ENCODE results near the gene SMIM12.
A peak's percentile ranks its signal among the peaks of the same experiment; 100 is the strongest.

SMIM12 gene

DNA sequence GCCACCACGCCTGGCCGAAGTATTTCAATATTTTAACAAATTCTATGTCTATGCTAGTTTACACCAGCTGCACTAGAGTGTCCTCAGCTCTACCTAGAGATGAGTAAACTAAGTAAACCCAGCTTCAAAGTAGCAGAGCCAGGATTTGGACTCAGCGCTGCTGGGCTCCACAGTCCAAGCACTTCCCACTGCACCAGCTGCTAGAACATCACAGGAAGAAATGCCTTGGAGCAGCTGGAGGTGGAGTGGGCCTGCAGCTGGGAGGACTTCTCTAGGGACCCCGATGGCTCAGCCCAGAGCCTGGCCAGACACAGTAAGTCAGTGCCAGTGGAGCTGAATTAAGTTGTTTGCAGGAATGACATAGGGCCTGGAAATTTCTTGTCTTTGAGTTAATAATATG is 10.2 kb upstream of the SMIM12 start:
- Histone ChIP-seq H3K9ac (ENCODE audit: low read length) (no peak overlapping the region), H3K4me3 (ENCODE audit: low read length) (no peak overlapping the region), H3K4me1 (ENCODE audit: control insufficient read depth, insufficient read depth, low read length) (no peaks in the 10 kb centered on the region), H3K36me3 (ENCODE audit: control insufficient read depth, insufficient read depth, low read length) (no peaks in the 10 kb centered on the region), H3K27me3 (ENCODE audit: control insufficient read depth, insufficient read depth, low read length) (peaks cover 2% of the 10 kb centered on the region), H3K27ac (ENCODE audit: low read depth, low read length) (no peak overlapping the region)

DNA sequence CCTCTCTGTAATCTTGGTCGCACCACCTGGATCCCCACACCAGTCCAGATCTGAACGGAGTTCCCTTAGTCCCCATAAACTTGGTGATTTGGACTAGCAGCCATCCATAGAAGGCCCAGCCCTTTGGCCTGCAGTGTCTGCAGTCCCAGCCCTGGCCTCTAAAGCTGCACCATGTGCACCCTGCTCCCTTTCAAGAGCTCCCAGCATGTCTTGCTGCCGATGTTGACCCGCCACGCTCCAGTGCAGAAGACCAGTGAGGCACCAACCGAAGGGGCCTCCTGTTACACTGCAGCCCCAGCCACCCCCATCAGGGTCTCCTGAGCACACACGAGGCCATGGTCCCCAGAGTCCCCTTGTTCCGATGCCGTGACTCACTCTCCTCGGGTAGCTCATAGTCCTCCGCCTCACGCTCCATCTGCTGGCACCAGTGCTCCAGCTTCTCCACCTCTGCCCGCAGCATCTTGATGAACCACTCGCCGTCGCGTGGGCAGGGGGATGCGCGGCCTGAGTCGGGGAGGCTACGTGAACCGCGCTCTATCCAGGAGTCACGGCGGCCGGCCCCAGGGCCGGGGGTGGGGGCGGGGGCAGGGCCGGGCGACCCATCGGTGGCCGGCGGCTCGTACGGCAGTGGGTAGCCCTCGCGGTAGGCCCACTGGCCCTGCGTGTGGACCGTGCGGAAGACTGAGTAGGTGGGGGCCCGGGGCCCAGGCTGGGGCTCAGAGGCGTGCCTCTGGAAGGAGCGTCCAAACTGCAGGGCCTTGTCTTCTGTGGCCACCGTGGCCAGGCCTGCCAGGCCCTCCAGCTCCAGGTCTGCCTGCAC is 8.9 kb upstream of the SMIM12 start:
- Histone ChIP-seq H3K4me1 (ENCODE audit: control insufficient read depth, insufficient read depth, low read length) (no peaks in the 10 kb centered on the region), H3K9ac (ENCODE audit: low read length) (no peak overlapping the region), H3K36me3 (ENCODE audit: control insufficient read depth, insufficient read depth, low read length) (no peaks in the 10 kb centered on the region), H3K27ac (ENCODE audit: low read depth, low read length) (no peak overlapping the region), H3K4me3 (ENCODE audit: low read length) (no peak overlapping the region), H3K27me3 (ENCODE audit: control insufficient read depth, insufficient read depth, low read length) (peaks cover 2% of the 10 kb centered on the region)

DNA sequence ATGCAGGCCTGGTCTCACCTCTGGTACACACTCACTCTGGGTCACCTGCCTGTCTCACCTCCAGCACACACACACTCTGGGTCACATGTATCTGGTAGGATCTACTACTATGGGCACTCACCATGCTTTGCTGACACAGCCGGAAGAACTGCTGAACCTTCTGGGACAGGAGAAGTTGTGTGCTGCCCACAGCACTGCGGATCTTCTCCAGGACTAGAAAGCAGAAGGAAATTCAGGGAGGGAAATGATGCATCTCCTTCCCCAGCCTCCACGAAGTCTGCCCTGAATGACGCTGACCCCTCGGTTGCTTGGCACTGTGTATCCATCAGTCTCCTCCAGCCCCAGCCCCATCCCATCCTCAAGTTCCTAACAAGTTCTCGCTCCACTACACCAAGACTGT is 7.9 kb upstream of the SMIM12 start:
- Histone ChIP-seq H3K27ac (ENCODE audit: low read depth, low read length) (no peak overlapping the region), H3K4me1 (ENCODE audit: control insufficient read depth, insufficient read depth, low read length) (no peaks in the 10 kb centered on the region), H3K4me3 (ENCODE audit: low read length) (no peak overlapping the region), H3K27me3 (ENCODE audit: control insufficient read depth, insufficient read depth, low read length) (peaks cover 2% of the 10 kb centered on the region), H3K36me3 (ENCODE audit: control insufficient read depth, insufficient read depth, low read length) (no peaks in the 10 kb centered on the region), H3K9ac (ENCODE audit: low read length) (no peak overlapping the region)

DNA sequence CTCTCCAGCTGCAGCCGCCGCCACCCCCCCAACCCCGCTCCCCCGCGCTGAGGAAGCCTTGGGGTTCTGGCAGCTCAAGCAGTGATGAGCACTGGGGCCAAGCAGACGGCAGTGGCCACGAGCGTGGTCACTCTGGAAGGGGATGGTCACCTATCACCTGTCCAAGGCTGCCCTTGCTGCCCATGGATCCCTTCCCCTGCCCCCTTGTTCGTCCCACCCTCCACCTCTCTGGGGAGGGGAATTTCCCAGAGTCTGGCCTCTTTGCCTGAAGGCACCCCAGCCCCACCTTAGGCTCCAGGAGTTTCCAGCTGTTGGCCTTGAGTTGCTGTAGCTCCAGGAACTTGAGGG is 7.2 kb upstream of the SMIM12 start:
- Histone ChIP-seq H3K4me1 (ENCODE audit: control insufficient read depth, insufficient read depth, low read length) (no peaks in the 10 kb centered on the region), H3K4me3 (ENCODE audit: low read length) (peak overlapping the region; percentile 79), H3K36me3 (ENCODE audit: control insufficient read depth, insufficient read depth, low read length) (no peaks in the 10 kb centered on the region), H3K9ac (ENCODE audit: low read length) (no peak overlapping the region), H3K27me3 (ENCODE audit: control insufficient read depth, insufficient read depth, low read length) (no peaks in the 10 kb centered on the region), H3K27ac (ENCODE audit: low read depth, low read length) (peak overlapping the region; percentile 57)

DNA sequence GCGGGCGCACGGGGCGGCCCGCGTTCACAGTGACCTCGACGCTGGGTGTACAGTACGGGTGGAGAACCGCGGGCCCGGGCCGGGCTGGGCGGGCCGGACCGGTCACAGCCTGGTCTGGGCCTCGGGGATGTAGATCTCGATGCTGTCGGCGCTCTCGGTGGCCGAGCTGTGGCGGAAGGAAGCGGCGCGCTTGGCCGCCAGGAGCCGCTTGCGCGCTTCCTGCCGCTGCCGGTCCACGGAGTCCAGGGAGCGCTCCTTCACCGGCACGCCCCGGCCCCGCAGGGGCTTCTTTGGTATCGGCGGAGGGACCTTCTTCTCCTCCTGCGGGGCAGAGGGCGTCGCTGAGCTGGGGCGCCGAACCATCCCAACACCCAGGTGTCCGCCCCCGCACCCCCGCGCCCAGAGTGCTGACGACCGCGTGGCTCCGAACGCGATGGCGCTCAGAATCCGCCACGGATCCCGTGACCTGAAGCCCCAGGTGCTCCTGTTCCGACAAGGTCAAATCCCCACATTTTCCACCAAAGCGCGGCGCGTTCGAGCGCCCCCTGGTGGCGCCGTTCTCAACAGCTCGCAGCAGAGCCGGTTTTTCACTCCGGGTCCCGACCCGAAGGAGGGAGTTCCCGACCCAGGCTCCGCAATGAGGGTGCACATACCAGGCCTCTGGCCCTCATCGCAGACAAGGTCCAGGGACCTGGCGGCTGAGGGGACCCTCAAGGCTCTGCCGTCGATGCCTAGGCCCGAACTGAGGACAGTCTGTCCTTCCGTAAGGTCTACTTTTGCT is 6.6 kb upstream of the SMIM12 start:
- Histone ChIP-seq H3K36me3 (ENCODE audit: control insufficient read depth, insufficient read depth, low read length) (no peaks in the 10 kb centered on the region), H3K9ac (ENCODE audit: low read length) (peak overlapping the region; percentile 60), H3K4me3 (ENCODE audit: low read length) (peak overlapping the region; percentile 79), H3K4me1 (ENCODE audit: control insufficient read depth, insufficient read depth, low read length) (no peaks in the 10 kb centered on the region), H3K27ac (ENCODE audit: low read depth, low read length) (peak overlapping the region; percentile 57), H3K27me3 (ENCODE audit: control insufficient read depth, insufficient read depth, low read length) (no peaks in the 10 kb centered on the region)

DNA sequence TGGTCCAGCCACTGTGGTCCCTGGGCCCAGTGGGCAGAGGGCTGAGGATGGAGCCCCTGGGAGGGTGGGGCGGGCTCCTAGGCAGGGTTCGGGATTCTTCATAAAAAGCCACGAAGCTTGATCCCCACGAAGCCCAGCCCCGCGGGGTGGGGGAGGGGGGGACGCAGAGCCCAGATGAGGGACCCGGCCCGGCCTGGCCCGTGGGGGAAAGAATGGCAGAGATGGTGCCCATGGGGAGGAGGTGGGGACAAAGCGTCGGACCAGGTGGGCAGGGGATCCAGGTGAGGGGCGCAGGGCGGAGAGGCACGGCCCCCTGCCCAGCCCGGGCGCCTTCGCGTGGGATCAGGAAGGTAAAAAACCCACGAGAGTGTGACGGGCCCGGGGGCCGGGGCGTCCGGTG is 6.0 kb upstream of the SMIM12 start:
- peak overlapping the region; percentile 60 for H3K9ac ChIP-seq (ENCODE audit: low read length)
- no peaks in the 10 kb centered on the region for H3K27me3 ChIP-seq (ENCODE audit: control insufficient read depth, insufficient read depth, low read length)
- no peaks in the 10 kb centered on the region for H3K36me3 ChIP-seq (ENCODE audit: control insufficient read depth, insufficient read depth, low read length)
- no peak overlapping the region for H3K27ac ChIP-seq (ENCODE audit: low read depth, low read length)
- H3K4me1 ChIP-seq (ENCODE audit: control insufficient read depth, insufficient read depth, low read length), result no peaks in the 10 kb centered on the region
- H3K4me3 ChIP-seq (ENCODE audit: low read length), result peak overlapping the region; percentile 79

DNA sequence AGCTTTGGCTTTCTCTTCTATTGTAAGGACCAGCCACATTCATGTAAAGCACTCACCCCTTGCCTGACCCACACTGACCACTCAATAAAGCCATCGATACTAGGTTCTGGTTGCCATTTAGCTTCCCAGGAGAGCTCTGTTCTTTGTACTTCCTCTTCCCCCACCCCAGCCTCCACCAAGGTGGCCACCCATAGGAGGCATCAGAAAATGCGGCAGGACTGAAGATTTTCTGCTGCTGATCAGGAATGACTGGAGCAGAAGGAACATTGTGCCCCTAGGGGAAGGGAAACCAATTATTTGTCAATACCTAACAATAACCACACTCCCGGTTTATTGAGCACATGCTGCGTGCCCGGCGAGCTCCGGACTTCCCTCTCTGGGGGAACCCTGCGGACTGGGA is 5.2 kb upstream of the SMIM12 start:
- H3K4me1 ChIP-seq (ENCODE audit: control insufficient read depth, insufficient read depth, low read length), result no peaks in the 10 kb centered on the region
- H3K36me3 ChIP-seq (ENCODE audit: control insufficient read depth, insufficient read depth, low read length), result no peaks in the 10 kb centered on the region
- no peak overlapping the region for H3K4me3 ChIP-seq (ENCODE audit: low read length)
- no peak overlapping the region for H3K27ac ChIP-seq (ENCODE audit: low read depth, low read length)
- H3K9ac ChIP-seq (ENCODE audit: low read length), result no peak overlapping the region
- no peaks in the 10 kb centered on the region for H3K27me3 ChIP-seq (ENCODE audit: control insufficient read depth, insufficient read depth, low read length)

DNA sequence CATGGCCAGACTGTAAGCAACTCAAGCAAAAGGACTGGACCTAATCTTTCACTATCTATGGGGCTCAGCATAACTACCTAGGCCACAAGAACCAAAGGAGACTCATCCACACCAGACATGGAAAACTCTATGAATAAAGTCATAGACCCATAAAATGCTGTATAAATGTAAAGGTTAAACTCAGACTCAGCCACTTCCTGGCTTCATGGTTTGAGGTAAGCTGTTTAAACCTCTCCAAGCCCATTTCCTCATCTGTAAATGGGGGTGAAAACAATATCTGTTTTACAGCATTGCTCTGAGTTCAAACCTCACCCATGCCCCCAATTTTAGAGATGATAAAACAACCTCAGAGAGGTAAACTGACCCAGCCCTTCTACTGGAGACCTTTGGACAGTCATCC is 4.0 kb upstream of the SMIM12 start:
- Histone ChIP-seq H3K4me1 (ENCODE audit: control insufficient read depth, insufficient read depth, low read length) (peaks cover 6% of the 10 kb centered on the region), H3K36me3 (ENCODE audit: control insufficient read depth, insufficient read depth, low read length) (no peaks in the 10 kb centered on the region), H3K9ac (ENCODE audit: low read length) (no peak overlapping the region), H3K27me3 (ENCODE audit: control insufficient read depth, insufficient read depth, low read length) (no peaks in the 10 kb centered on the region), H3K27ac (ENCODE audit: low read depth, low read length) (no peak overlapping the region), H3K4me3 (ENCODE audit: low read length) (no peak overlapping the region)

DNA sequence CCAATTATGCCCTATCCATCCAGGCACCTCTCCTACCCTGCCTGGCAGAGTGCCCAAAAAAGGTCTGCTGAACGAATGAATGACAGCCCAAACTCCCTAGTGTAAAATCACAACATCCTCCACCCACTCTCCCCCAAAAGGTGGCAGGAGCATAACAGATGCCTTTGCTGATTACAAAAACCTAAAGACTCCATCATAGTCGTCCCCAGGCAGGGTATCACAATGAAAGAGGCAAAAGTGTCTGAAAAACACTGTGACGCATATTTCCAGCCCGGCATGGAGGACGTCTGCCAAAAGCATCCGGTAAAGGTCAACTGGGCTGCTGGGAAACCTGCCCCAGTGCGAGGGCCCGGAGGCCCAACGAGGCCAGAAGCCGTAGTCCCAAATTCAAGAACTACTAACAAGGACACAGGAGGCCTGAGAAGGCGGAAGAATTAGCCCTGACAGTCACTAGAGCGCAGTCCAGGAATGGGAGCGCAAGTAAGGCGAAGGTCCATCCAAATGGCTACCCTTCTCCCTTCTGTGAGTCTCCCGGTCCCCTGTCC is 576 bp downstream of the SMIM12 start:
- H3K4me1 ChIP-seq (ENCODE audit: control insufficient read depth, insufficient read depth, low read length), result peaks cover 11% of the 10 kb centered on the region
- peak overlapping the region; percentile 87 for H3K27ac ChIP-seq (ENCODE audit: low read depth, low read length)
- H3K4me3 ChIP-seq (ENCODE audit: low read length), result peak overlapping the region; percentile 96
- H3K36me3 ChIP-seq (ENCODE audit: control insufficient read depth, insufficient read depth, low read length), result peaks cover 12% of the 10 kb centered on the region
- H3K9ac ChIP-seq (ENCODE audit: low read length), result peak overlapping the region; percentile 63
- no peaks in the 10 kb centered on the region for H3K27me3 ChIP-seq (ENCODE audit: control insufficient read depth, insufficient read depth, low read length)

DNA sequence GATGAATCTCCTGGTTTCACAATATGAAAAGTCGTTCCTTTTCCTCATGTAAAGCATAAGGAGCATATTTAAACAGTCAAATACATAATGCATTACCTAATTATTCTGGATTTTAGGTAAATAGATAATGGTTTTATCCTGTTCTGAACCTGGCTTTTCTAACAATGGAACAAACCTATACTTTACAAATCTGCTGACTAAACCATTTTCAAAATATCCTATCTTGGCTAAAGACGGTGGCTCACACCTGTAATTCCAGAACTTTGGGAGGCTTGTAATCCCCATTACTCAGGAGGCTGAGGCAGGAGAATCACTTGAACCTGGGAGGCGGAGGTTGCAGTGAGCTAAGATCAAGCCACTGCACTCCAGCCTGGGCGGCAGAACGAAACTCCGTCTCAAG is 2.9 kb downstream of the SMIM12 start:
- Histone ChIP-seq H3K27me3 (ENCODE audit: control insufficient read depth, insufficient read depth, low read length) (no peaks in the 10 kb centered on the region), H3K4me1 (ENCODE audit: control insufficient read depth, insufficient read depth, low read length) (peaks cover 11% of the 10 kb centered on the region), H3K27ac (ENCODE audit: low read depth, low read length) (no peak overlapping the region)

DNA sequence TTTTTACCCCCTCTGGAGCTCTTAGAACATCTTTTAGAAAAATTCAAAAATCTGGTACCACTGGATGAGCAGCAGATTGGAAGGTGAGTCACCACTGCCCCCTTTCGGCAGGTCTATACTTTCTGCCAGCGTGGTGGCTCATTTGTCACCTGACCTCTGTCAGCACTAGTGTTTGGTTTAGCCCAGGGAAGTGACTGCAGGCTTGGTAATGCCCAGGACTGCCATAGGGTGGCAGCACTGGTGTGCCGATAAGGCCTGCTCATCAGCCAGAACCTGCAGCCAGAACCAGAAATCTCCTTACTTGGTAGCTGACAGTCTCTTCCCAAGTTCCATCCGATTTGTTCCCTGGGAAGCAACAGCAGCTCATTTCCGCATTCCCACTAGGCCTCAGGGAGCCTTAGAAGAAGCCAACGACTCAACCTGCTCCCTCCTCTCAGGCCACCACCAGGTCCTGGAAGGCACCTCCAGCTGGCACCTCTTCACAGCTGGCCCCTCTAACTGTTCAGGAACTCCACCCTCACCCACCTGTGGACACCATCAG is 6.8 kb downstream of the SMIM12 start:
- H3K27me3 ChIP-seq (ENCODE audit: control insufficient read depth, insufficient read depth, low read length), result no peaks in the 10 kb centered on the region
- H3K9ac ChIP-seq (ENCODE audit: low read length), result no peak overlapping the region
- no peaks in the 10 kb centered on the region for H3K4me1 ChIP-seq (ENCODE audit: control insufficient read depth, insufficient read depth, low read length)
- no peak overlapping the region for H3K4me3 ChIP-seq (ENCODE audit: low read length)
- H3K27ac ChIP-seq (ENCODE audit: low read depth, low read length), result peak overlapping the region; percentile 52
- H3K36me3 ChIP-seq (ENCODE audit: control insufficient read depth, insufficient read depth, low read length), result peaks cover 12% of the 10 kb centered on the region

More for the DNA sequence above, 2.9 kb downstream of the SMIM12 start:
- no peak overlapping the region for H3K4me3 ChIP-seq (ENCODE audit: low read length)
- peaks cover 12% of the 10 kb centered on the region for H3K36me3 ChIP-seq (ENCODE audit: control insufficient read depth, insufficient read depth, low read length)
- no peak overlapping the region for H3K9ac ChIP-seq (ENCODE audit: low read length)

DNA sequence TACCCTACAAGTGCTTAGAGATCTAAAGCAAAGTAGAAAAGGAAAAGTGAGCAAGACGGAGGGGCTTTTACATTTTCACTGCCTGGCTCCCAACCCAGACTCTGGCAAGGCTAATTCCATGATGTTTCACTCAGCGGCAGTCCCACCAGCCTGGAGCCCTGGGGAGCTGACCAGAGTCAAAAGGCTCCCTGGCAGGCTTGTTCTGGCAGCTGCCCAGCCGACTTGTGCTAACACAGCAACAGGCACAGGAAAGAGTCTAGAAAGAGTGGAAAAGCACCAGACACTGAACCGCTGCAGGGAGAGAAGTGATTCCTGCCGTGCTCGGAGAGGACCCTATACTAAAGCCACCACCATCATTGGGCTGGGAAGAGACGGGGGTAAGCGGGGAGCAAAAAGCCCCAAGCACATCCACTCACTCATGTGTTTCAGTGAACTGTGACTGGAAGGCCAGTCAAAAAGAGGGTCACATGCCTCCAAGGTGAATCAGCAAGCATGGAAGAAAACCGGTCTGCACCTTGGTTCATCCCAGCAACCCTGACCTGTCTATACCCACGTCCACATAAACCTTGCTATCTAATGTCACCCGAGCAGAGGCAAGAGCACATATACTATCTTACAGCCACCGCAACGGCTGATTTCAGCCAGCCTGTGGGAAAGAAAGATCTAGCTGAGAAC is 8.0 kb downstream of the SMIM12 start:
- H3K4me1 ChIP-seq (ENCODE audit: control insufficient read depth, insufficient read depth, low read length), result no peaks in the 10 kb centered on the region
- H3K9ac ChIP-seq (ENCODE audit: low read length), result no peak overlapping the region
- H3K4me3 ChIP-seq (ENCODE audit: low read length), result no peak overlapping the region
- H3K36me3 ChIP-seq (ENCODE audit: control insufficient read depth, insufficient read depth, low read length), result peaks cover 12% of the 10 kb centered on the region
- no peak overlapping the region for H3K27ac ChIP-seq (ENCODE audit: low read depth, low read length)
- H3K27me3 ChIP-seq (ENCODE audit: control insufficient read depth, insufficient read depth, low read length), result no peaks in the 10 kb centered on the region

Data from rectal smooth muscle tissue (tissue), 1 donor.